GM06990 (cell line): Measurements from ENCODE around the gene KCTD12.

ENCODE experiments used
- DNase-seq: peaks from one replicate; pipeline ENCODE4 v3.0.0-alpha.2; 2011; ENCODE audit not compliant: insufficient read length; ENCODE audit errors: extremely low read depth
- H3K27me3 ChIP-seq: replicated peaks from 2 replicates; pipeline ENCODE4 v1.6.0; 2011; ENCODE audit warnings: low read length; ENCODE audit not compliant: control insufficient read depth, insufficient read depth
- H3K36me3 ChIP-seq: 2 replicates; pipeline ENCODE4 v1.5.1; 2011; ENCODE audit warnings: low read length; ENCODE audit not compliant: control insufficient read depth, insufficient read depth
- H3K4me3 ChIP-seq: replicated peaks from 2 replicates; pipeline ENCODE4 v1.5.1; 2011; ENCODE audit warnings: low read depth, mild to moderate bottlenecking, control low read depth, low read length
- TF ChIP-seq, protein P1 (sequence below): IDR thresholded peaks from 2 replicates; pipeline ENCODE4 v1.5.1; 2011; ENCODE audit warnings: low read length, control low read depth, mild to moderate bottlenecking, inconsistent platforms; ENCODE audit not compliant: insufficient read depth, poor library complexity, severe bottlenecking

KCTD12 gene

GRCh38 chr13:76854894-76855293, 31.3 kb downstream of the KCTD12 start:
- Histone ChIP-seq H3K36me3 (no peaks in the 10 kb centered on the region), H3K4me3 (no peak overlapping the region), H3K27me3 (no peaks in the 10 kb centered on the region)
- TF ChIP-seq, protein P1, sequence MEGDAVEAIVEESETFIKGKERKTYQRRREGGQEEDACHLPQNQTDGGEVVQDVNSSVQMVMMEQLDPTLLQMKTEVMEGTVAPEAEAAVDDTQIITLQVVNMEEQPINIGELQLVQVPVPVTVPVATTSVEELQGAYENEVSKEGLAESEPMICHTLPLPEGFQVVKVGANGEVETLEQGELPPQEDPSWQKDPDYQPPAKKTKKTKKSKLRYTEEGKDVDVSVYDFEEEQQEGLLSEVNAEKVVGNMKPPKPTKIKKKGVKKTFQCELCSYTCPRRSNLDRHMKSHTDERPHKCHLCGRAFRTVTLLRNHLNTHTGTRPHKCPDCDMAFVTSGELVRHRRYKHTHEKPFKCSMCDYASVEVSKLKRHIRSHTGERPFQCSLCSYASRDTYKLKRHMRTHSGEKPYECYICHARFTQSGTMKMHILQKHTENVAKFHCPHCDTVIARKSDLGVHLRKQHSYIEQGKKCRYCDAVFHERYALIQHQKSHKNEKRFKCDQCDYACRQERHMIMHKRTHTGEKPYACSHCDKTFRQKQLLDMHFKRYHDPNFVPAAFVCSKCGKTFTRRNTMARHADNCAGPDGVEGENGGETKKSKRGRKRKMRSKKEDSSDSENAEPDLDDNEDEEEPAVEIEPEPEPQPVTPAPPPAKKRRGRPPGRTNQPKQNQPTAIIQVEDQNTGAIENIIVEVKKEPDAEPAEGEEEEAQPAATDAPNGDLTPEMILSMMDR = no peak
- no peak for DNase-seq

DNA sequence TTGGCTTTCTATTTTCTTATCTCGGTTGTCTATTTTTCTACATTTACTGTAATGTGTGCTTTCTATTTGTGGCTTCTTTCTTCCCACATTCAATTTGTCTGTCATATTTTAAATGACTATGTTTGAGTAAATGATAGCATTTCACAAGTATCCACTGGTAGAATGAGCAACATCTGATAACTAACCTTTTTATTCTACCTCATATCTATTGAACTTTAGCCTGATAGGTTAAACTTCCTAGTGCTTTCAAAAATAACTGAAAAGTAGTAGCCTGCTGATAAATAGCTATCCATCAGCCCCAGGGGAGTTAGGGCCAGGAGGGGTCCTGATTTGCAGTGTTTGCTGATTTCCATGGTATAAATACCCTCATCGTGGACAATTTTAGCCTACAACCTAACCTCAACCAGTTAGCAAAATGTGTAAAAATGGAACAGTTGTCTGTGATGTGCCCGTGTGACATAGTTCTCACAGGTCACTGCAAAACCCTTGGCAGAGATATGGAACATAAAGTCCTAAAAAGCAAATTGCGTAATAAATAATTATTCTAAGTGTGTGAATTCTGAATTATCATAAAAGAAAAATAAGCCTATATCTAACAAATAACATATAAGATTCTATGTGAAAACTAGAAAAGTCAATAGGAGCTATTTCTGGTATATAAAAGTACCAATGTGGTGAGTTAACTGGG, 32.1 kb downstream of the KCTD12 start:
- no peaks in the 10 kb centered on the region for H3K36me3 ChIP-seq

DNA sequence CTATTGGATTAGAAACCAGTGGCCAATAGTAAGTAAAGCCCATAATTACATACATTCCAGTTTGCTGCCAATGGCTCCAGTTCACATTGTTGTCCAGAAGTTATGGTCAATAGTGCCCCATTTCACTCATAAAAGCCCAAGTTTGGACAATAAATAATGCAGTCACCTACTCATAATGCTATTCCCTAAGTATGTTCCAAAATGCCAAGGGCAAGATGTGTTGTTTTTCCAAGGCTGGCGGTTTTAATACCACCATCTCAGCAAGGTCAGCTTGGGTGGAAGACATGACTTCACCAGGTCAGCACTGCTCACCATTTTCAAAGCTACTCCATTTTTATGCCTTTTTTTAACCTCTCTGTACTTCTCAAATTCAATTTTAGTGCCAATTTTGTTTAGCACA, 32.7 kb downstream of the KCTD12 start:
- TF ChIP-seq, protein P1 = no peak
- no peaks in the 10 kb centered on the region for H3K27me3 ChIP-seq
- no peak for DNase-seq
- H3K4me3 ChIP-seq = no peak overlapping the region
- H3K36me3 ChIP-seq = no peaks in the 10 kb centered on the region

More for the DNA sequence above, 32.1 kb downstream of the KCTD12 start:
- DNase-seq = no peak
- Histone ChIP-seq H3K27me3 (no peaks in the 10 kb centered on the region), H3K4me3 (no peak overlapping the region)
- TF ChIP-seq, protein P1 = no peak

GRCh38 chr13:76852986-76853385, 33.2 kb downstream of the KCTD12 start:
- Histone ChIP-seq H3K27me3 (no peaks in the 10 kb centered on the region), H3K4me3 (no peak overlapping the region), H3K36me3 (no peaks in the 10 kb centered on the region)
- no peak for DNase-seq
- TF ChIP-seq, protein P1 = no peak

GRCh38 chr13:76851961-76852360, 34.2 kb downstream of the KCTD12 start:
- TF ChIP-seq, protein P1 = no peak
- no peak for DNase-seq
- no peaks in the 10 kb centered on the region for H3K27me3 ChIP-seq

DNA sequence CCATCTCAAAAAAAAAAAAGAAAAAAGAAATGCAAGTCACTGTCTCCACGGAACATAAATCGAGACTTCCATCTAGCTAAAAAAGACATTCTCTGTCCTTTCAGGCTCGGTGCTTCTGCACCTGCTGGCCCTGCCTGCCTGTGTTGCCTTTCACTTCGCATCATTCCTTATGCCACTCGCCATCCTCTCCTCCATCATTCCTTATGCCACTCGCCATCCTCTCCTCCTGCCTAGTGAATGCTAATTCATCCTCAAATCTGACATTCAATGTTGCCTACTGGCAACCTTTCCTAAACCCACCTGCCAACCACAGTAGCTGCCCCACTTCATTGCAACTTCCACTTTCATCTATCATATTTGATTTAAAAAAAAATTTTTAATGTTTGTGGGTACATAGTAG, 36.7 kb downstream of the KCTD12 start:
- Histone ChIP-seq H3K4me3 (no peak overlapping the region), H3K27me3 (no peaks in the 10 kb centered on the region), H3K36me3 (no peaks in the 10 kb centered on the region)
- no peak for DNase-seq
- TF ChIP-seq, protein P1 = no peak

More at GRCh38 chr13:76851961-76852360, 34.2 kb downstream of the KCTD12 start:
- no peak overlapping the region for H3K4me3 ChIP-seq
- H3K36me3 ChIP-seq = no peaks in the 10 kb centered on the region
